ENCODE data around the gene ALX3. TPM values are rescaled to one million over a fixed set of nuclear protein-coding genes. Genes with fewer than 3 reads are reported as not detected.

The ALX3 gene
- total RNA-seq, 4 donors from 2014 or later, result 0.21 to 0.26 TPM; not detected in 2

DNA sequence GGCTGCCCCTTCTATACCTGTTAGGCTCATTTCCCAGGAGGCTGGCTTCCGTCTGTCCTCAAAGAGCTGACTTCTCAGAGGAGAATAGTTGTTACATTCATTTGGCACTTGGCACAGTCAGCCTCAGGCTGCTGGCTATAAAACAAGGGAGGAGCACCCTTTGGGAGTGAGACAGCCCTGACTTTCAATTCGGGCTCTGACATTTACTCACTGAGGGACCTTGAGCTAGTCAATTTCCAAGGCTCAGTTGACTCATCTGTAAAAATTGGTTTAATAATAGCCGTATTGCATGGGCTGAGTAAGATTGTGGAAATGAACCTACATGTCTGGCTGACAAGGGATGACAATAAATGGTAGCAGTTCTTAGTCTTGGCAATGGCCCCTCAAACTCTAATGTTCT is 13.7 kb downstream of the ALX3 start:
- H3K27me3 ChIP-seq, result no peaks in the 10 kb centered on the region
- TF ChIP-seq, protein P1, sequence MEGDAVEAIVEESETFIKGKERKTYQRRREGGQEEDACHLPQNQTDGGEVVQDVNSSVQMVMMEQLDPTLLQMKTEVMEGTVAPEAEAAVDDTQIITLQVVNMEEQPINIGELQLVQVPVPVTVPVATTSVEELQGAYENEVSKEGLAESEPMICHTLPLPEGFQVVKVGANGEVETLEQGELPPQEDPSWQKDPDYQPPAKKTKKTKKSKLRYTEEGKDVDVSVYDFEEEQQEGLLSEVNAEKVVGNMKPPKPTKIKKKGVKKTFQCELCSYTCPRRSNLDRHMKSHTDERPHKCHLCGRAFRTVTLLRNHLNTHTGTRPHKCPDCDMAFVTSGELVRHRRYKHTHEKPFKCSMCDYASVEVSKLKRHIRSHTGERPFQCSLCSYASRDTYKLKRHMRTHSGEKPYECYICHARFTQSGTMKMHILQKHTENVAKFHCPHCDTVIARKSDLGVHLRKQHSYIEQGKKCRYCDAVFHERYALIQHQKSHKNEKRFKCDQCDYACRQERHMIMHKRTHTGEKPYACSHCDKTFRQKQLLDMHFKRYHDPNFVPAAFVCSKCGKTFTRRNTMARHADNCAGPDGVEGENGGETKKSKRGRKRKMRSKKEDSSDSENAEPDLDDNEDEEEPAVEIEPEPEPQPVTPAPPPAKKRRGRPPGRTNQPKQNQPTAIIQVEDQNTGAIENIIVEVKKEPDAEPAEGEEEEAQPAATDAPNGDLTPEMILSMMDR (IDR thresholded peaks at IDR 0.05), result no peak
- TF ChIP-seq POLR2A (IDR thresholded peaks at IDR 0.05), result no peak
- H3K27ac ChIP-seq, result no peak overlapping the region
- no peak for DNase-seq
- no peaks in the 10 kb centered on the region for H3K36me3 ChIP-seq
- H3K9me3 ChIP-seq, result no peaks in the 10 kb centered on the region
- intact Hi-C loops (cut with DNase I; ENCODE audit: low total_unique reads), result no loop called here
- H3K4me1 ChIP-seq, result peaks cover 0 to 3% of the 10 kb centered on the region in 2 donors
- no peak overlapping the region for H3K4me3 ChIP-seq

DNA sequence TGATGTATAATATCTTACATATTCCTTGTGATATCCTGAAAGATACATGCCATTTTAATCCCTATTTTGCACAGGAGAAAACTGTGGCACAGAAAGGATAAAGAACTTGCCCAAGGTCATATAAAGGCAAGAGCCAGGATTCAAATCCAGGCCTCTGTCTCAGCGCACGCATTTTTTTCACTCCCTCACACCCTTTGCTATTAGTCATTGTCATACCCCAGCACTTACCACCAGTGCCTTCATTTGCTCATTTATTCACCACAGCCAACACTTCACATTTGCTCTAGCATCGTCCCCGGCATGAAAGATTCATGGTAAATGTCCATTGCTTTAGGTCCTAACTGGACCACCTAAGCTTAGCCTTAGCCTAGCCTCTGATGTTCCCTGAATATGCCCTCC is 14.2 kb downstream of the ALX3 start:
- peaks cover 0 to 3% of the 10 kb centered on the region in 2 donors for H3K4me1 ChIP-seq
- H3K27me3 ChIP-seq, result no peaks in the 10 kb centered on the region
- no peak overlapping the region for H3K27ac ChIP-seq
- intact Hi-C loops (cut with DNase I; ENCODE audit: low total_unique reads), result no loop called here
- no peak for TF ChIP-seq POLR2A (IDR thresholded peaks at IDR 0.05)
- TF ChIP-seq, protein P1 (IDR thresholded peaks at IDR 0.05), result no peak
- no peaks in the 10 kb centered on the region for H3K9me3 ChIP-seq
- no peak overlapping the region for H3K4me3 ChIP-seq
- no peak for DNase-seq
- H3K36me3 ChIP-seq, result no peaks in the 10 kb centered on the region

DNA sequence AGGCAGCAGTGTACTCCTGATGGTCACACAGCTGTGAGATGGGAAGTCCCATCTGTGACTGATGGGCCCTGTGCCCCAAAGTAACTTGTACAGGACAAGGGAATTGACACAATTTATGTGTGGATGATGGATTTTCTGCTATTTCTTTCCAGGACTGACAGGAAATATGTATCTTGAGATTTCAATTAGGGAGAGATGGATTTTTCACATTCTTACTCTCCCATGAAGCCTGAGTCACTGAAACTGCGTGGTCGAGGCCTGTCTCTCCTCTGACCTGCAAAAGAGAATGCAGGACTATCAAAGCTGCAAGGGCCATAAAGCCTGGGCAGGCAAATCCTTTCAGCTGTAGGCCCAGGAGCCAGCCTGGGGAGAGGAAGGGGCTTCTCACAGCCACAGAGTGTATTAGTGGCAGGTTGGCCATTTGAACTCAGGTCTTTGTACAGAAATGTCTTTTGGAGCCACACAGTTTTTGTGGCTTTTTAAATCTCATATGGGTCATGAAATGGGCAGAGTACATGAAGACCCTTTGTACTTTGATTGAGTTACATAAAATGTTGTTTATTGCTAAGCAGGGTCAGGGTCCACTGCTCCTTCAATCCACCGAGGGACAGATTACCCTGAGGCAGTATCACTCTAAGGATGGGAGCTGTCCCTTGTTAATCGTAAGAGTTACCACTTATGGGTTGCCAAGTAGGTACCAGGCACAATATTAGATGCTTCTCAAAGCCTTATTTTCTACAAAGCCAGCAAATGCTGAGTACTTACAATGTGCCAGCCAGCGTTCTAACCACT is 14.8 kb downstream of the ALX3 start:
- intact Hi-C loops (cut with DNase I; ENCODE audit: low total_unique reads), result no loop called here
- Histone ChIP-seq H3K9me3 (no peaks in the 10 kb centered on the region), H3K27ac (no peak overlapping the region)

DNA sequence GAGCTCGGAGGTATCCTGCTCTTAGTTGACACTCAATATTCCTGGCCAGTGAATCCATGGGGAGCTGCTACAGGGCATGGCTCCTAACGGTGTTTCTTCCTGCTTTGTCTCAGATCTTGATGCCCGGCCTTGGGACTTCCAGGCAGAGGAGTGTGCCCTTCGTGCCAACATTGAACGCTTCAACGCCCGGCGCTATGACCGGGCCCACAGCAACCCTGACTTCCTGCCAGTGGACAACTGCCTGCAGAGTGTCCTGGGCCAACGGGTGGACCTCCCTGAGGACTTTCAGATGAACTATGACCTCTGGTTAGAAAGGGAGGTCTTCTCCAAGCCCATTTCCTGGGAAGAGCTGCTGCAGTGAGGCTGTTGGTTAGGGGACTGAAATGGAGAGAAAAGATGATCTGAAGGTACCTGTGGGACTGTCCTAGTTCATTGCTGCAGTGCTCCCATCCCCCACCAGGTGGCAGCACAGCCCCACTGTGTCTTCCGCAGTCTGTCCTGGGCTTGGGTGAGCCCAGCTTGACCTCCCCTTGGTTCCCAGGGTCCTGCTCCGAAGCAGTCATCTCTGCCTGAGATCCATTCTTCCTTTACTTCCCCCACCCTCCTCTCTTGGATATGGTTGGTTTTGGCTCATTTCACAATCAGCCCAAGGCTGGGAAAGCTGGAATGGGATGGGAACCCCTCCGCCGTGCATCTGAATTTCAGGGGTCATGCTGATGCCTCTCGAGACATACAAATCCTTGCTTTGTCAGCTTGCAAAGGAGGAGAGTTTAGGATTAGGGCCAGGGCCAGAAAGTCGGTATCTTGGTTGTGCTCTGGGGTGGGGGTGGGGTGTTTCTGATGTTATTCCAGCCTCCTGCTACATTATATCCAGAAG is 16.7 kb downstream of the ALX3 start:
- DNase-seq, result peak; percentile 70 to 78

More for the DNA sequence above, 14.8 kb downstream of the ALX3 start:
- Histone ChIP-seq H3K27me3 (no peaks in the 10 kb centered on the region), H3K36me3 (no peaks in the 10 kb centered on the region), H3K4me1 (peaks cover 0 to 3% of the 10 kb centered on the region in 2 donors), H3K4me3 (no peak overlapping the region)
- no peak for TF ChIP-seq POLR2A (IDR thresholded peaks at IDR 0.05)
- TF ChIP-seq, protein P1 (IDR thresholded peaks at IDR 0.05), result no peak
- DNase-seq, result no peak

More for the DNA sequence above, 16.7 kb downstream of the ALX3 start:
- Histone ChIP-seq H3K27me3 (no peaks in the 10 kb centered on the region), H3K9me3 (no peaks in the 10 kb centered on the region), H3K4me1 (peaks cover 0 to 3% of the 10 kb centered on the region in 2 donors), H3K4me3 (no peak overlapping the region), H3K27ac (no peak overlapping the region), H3K36me3 (no peaks in the 10 kb centered on the region)
- TF ChIP-seq POLR2A (IDR thresholded peaks at IDR 0.05), result no peak
- TF ChIP-seq, protein P1 (IDR thresholded peaks at IDR 0.05), result peak; percentile 83 to 96 (median 85)
- intact Hi-C loops (cut with DNase I; ENCODE audit: low total_unique reads), result loop anchor here (5.0 kb wide), 1 partner anchor 54 kb away; no protein-coding TSS in a partner anchor
